Endometrium (tissue), 2 donors: ENCODE data around the gene CDHR3.

ENCODE experiments used
- FAIRE-seq: peaks from 2 replicates; lab custom pipeline; 2012; peaks lifted over from hg19 to GRCh38; lab: Jason Lieb, UNC
- donor health status: control.
- donor health status: control.

The CDHR3 gene

GRCh38 chr7:106049139-106049752, 86.2 kb downstream of the CDHR3 start:
- FAIRE-seq, result peak; percentile 72

- FAIRE-seq, result no peak
These were observed 87.1 kb downstream of the CDHR3 start for GRCh38 chr7:106050002-106050745.

- no peak for FAIRE-seq
These were observed 87.7 kb downstream of the CDHR3 start for GRCh38 chr7:106050746-106051117.

- no peak for FAIRE-seq
These were observed 89.6 kb downstream of the CDHR3 start for GRCh38 chr7:106052681-106053080.

GRCh38 chr7:106053109-106053508, 90.0 kb downstream of the CDHR3 start:
- FAIRE-seq, result no peak

GRCh38 chr7:106054156-106054910, 91.3 kb downstream of the CDHR3 start:
- no peak for FAIRE-seq

GRCh38 chr7:106054971-106055532, 92.0 kb downstream of the CDHR3 start:
- no peak for FAIRE-seq

- no peak for FAIRE-seq
These were observed 93.6 kb downstream of the CDHR3 start for GRCh38 chr7:106056513-106057203.

- FAIRE-seq, result no peak
These were observed 94.3 kb downstream of the CDHR3 start for GRCh38 chr7:106057204-106057961.

- no peak for FAIRE-seq
These were observed 95.2 kb downstream of the CDHR3 start for GRCh38 chr7:106057962-106058927.

GRCh38 chr7:106058928-106059324, 95.9 kb downstream of the CDHR3 start:
- no peak for FAIRE-seq

GRCh38 chr7:106059556-106059955, 96.5 kb downstream of the CDHR3 start:
- FAIRE-seq, result no peak

GRCh38 chr7:106060394-106060920, 97.4 kb downstream of the CDHR3 start:
- no peak for FAIRE-seq

- no peak for FAIRE-seq
These were observed 98.4 kb downstream of the CDHR3 start for GRCh38 chr7:106061301-106061979.

GRCh38 chr7:106062006-106062405, 98.9 kb downstream of the CDHR3 start:
- FAIRE-seq, result no peak

- no peak for FAIRE-seq
These were observed 99.5 kb downstream of the CDHR3 start for GRCh38 chr7:106062521-106062931.

GRCh38 chr7:106063024-106063423, 100.0 kb downstream of the CDHR3 start:
- no peak for FAIRE-seq

- no peak for FAIRE-seq
These were observed 100.6 kb downstream of the CDHR3 start for GRCh38 chr7:106063692-106064091.

- FAIRE-seq, result no peak
These were observed 101.3 kb downstream of the CDHR3 start for GRCh38 chr7:106064316-106064715.
